DND-41 (cell line): Measurements from ENCODE around the gene MBD6.

Experiments used
- ATAC-seq: fragments of 200-7000 bp; cut with Tn5 transposase; 3 replicates; pipeline ENCODE4 v1.9.1; 2021; ENCODE audit warnings: low read depth; ENCODE audit not compliant: insufficient read depth
- DNase-seq: peaks from one replicate; pipeline ENCODE4 v3.0.0-alpha.2; 2020
- H2AFZ ChIP-seq: 2 replicates; pipeline ENCODE4 v1.6.0; 2012; ENCODE audit warnings: low read depth, low read length
- H3K27ac ChIP-seq: 2 replicates; pipeline ENCODE4 v1.5.1; 2012; ENCODE audit warnings: low read length, inconsistent platforms
- H3K27me3 ChIP-seq: fragments of 200-600 bp; sonication (generic); 2 replicates; pipeline ENCODE4 v1.6.0; 2012; ENCODE audit warnings: low read length, mild to moderate bottlenecking, inconsistent platforms; ENCODE audit not compliant: insufficient read depth, poor library complexity
- H3K36me3 ChIP-seq: 2 replicates; pipeline ENCODE4 v1.5.1; 2012; ENCODE audit warnings: low read length, inconsistent platforms; ENCODE audit not compliant: insufficient read depth
- H3K4me1 ChIP-seq: 2 replicates; pipeline ENCODE4 v1.5.1; 2012; ENCODE audit warnings: mild to moderate bottlenecking, low read length; ENCODE audit not compliant: insufficient read depth
- H3K4me2 ChIP-seq: 2 replicates; pipeline ENCODE4 v1.6.0; 2012; ENCODE audit warnings: mild to moderate bottlenecking, moderate library complexity, low read length, inconsistent platforms; ENCODE audit not compliant: insufficient read depth
- H3K4me3 ChIP-seq, 2 experiments: fragments of 200-600 bp in 1 of 2; shearing (Covaris generic) in 1 of 2; 2 replicates each; pipeline ENCODE4 v1.5.1; 2012 to 2016; ENCODE audit warnings: inconsistent platforms in 2 of 2, low read length in 2 of 2, mild to moderate bottlenecking in 2 of 2, low read depth in 1 of 2, moderate library complexity in 1 of 2
- H3K79me2 ChIP-seq: 2 replicates; pipeline ENCODE4 v1.6.0; 2012; ENCODE audit warnings: low read length, inconsistent platforms; ENCODE audit not compliant: insufficient read depth
- H3K9ac ChIP-seq: 2 replicates; pipeline ENCODE4 v1.6.0; 2012; ENCODE audit warnings: low read depth, mild to moderate bottlenecking, inconsistent platforms, low read length, moderate library complexity
- H3K9me3 ChIP-seq: 2 replicates; pipeline ENCODE4 v1.5.1; 2012; ENCODE audit warnings: low read length, moderate library complexity, mild to moderate bottlenecking, inconsistent platforms; ENCODE audit not compliant: insufficient read depth, severe bottlenecking
- H4K20me1 ChIP-seq: 2 replicates; pipeline ENCODE4 v1.6.0; 2012; ENCODE audit warnings: low read length; ENCODE audit not compliant: insufficient read depth
- EZH2 ChIP-seq: IDR thresholded peaks from 3 replicates; pipeline ENCODE4 v1.6.1; 2012; ENCODE audit warnings: borderline replicate concordance, low read depth, mild to moderate bottlenecking, moderate library complexity, low read length, inconsistent platforms; ENCODE audit not compliant: severe bottlenecking
- TF ChIP-seq, protein P1 (sequence below): IDR thresholded peaks from 2 replicates; pipeline ENCODE4 v1.5.1; 2012; ENCODE audit warnings: borderline replicate concordance, low read length, moderate library complexity, mild to moderate bottlenecking; ENCODE audit not compliant: poor library complexity, severe bottlenecking; ENCODE audit errors: extremely low read depth

The MBD6 gene

GRCh38 chr12:57535764-57536596, 13.4 kb downstream of the MBD6 start:
- Histone ChIP-seq H2AFZ (no peak overlapping the region), H3K27me3 (no peaks in the 10 kb centered on the region), H4K20me1 (peaks cover 9% of the 10 kb centered on the region; the same call in 1 of the 2 replicates), H3K9ac (no peak overlapping the region), H3K36me3 (peaks cover 88% of the 10 kb centered on the region), H3K79me2 (peaks cover 4% of the 10 kb centered on the region; the same call in 1 of the 2 replicates), H3K4me2 (no peak overlapping the region), H3K9me3 (no peaks in the 10 kb centered on the region), H3K27ac (no peak overlapping the region), H3K4me3 (no peak overlapping the region), H3K4me1 (no peaks in the 10 kb centered on the region)
- DNase-seq (no peak), ATAC-seq (no peak)
- no peak for TF ChIP-seq EZH2
- TF ChIP-seq, protein P1, sequence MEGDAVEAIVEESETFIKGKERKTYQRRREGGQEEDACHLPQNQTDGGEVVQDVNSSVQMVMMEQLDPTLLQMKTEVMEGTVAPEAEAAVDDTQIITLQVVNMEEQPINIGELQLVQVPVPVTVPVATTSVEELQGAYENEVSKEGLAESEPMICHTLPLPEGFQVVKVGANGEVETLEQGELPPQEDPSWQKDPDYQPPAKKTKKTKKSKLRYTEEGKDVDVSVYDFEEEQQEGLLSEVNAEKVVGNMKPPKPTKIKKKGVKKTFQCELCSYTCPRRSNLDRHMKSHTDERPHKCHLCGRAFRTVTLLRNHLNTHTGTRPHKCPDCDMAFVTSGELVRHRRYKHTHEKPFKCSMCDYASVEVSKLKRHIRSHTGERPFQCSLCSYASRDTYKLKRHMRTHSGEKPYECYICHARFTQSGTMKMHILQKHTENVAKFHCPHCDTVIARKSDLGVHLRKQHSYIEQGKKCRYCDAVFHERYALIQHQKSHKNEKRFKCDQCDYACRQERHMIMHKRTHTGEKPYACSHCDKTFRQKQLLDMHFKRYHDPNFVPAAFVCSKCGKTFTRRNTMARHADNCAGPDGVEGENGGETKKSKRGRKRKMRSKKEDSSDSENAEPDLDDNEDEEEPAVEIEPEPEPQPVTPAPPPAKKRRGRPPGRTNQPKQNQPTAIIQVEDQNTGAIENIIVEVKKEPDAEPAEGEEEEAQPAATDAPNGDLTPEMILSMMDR = no peak

- H4K20me1 ChIP-seq = peaks cover 9% of the 10 kb centered on the region; the same call in 1 of the 2 replicates
- no peaks in the 10 kb centered on the region for H3K27me3 ChIP-seq
- H2AFZ ChIP-seq = no peak overlapping the region
- H3K4me2 ChIP-seq = no peak overlapping the region
- no peak overlapping the region for H3K4me3 ChIP-seq
- H3K9me3 ChIP-seq = no peaks in the 10 kb centered on the region
- TF ChIP-seq EZH2 = no peak
- H3K27ac ChIP-seq = no peak overlapping the region
- H3K4me1 ChIP-seq = no peaks in the 10 kb centered on the region
- peaks cover 88% of the 10 kb centered on the region for H3K36me3 ChIP-seq
- DNase-seq = no peak
- no peak overlapping the region for H3K9ac ChIP-seq
- no peak for ATAC-seq
- H3K79me2 ChIP-seq = peaks cover 4% of the 10 kb centered on the region; the same call in 1 of the 2 replicates
These were observed 13.9 kb downstream of the MBD6 start for GRCh38 chr12:57536597-57536942.

DNA sequence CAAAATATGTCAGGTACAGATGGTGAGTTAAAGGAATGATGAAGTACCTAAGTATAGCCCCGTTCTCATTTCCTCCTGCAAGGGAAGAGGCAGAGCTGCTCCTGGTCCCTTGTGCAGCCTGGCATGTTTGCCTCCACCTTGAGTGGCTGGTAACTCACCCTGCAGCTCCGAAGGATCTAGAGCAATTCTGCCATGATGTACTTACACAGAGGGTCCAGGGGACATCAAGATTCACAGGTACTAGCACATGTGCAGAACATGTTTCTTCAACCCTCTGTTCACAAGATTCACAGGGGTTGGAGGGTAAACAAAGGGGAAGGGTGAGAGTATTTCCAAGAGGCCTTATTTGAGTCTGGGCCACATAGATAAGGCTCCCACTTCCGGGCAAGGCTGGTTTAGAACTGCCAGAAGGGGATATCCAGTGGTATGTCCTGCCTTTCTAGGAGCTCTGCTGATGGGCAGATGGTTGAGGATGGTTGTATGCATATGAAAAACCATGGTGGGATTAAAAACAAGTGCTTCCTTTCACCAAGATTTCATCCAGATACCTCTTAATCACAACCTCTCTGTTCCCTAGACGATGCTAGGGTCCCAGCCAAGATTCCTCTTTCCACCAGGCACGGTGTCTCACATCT, 16.6 kb downstream of the MBD6 start:
- Histone ChIP-seq H3K36me3 (peaks cover 67% of the 10 kb centered on the region), H3K9me3 (no peaks in the 10 kb centered on the region), H4K20me1 (peaks cover 9% of the 10 kb centered on the region; the same call in 1 of the 2 replicates), H3K27ac (no peak overlapping the region), H3K4me2 (no peak overlapping the region), H3K9ac (no peak overlapping the region), H3K4me1 (no peaks in the 10 kb centered on the region), H3K79me2 (peaks cover 14% of the 10 kb centered on the region), H2AFZ (no peak overlapping the region), H3K27me3 (no peaks in the 10 kb centered on the region), H3K4me3 (no peak overlapping the region)
- no peak for DNase-seq
- no peak for TF ChIP-seq EZH2
- TF ChIP-seq, protein P1 = no peak
- ATAC-seq = no peak

DNA sequence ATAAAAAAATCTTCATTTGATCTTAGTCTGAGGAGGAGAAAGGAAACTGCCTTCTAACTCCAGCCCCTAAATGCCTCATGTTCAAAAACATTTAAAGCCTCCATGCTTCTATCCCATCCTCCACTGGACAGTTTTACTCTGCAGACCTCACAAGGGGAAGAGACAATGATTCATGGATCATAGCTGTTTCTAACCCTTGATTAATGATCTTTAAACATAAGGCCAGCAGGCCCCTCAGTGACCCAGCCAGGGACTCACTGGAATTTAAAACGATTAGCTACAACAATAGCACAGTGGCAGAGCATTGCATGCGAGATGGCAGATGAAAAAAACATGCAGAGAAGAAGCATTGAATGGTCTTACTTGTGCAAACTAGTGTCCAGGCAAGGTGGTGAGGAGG, 18.4 kb downstream of the MBD6 start:
- peaks cover 64% of the 10 kb centered on the region for H3K36me3 ChIP-seq
- H3K27ac ChIP-seq = no peak overlapping the region
- no peak for ATAC-seq
- H3K4me2 ChIP-seq = no peak overlapping the region
- no peak overlapping the region for H2AFZ ChIP-seq
- no peak overlapping the region for H3K4me3 ChIP-seq
- no peak overlapping the region for H3K9ac ChIP-seq
- H3K9me3 ChIP-seq = no peaks in the 10 kb centered on the region
- DNase-seq = no peak
- TF ChIP-seq, protein P1 = no peak
- no peak for TF ChIP-seq EZH2
- peaks cover 30% of the 10 kb centered on the region for H3K79me2 ChIP-seq
- no peaks in the 10 kb centered on the region for H3K27me3 ChIP-seq
- H3K4me1 ChIP-seq = peaks cover 15% of the 10 kb centered on the region
- H4K20me1 ChIP-seq = peaks cover 13% of the 10 kb centered on the region; the same call in 1 of the 2 replicates
